HG03378 (cell line): ENCODE measurements around the gene SMIM9.
"Not testable (repeated sequence)": the region's sequence is repeated elsewhere in the genome, so short reads cannot be mapped to it uniquely, and the experiment has no call there.

ENCODE experiments used
- ATAC-seq: cut with Tn5 transposase; IDR thresholded peaks from one replicate; pipeline ENCODE4 v1.9.1; 2021; ENCODE audit warnings: mild to moderate bottlenecking, moderate library complexity; ENCODE audit not compliant: unreplicated experiment

The SMIM9 gene

GRCh38 chrX:154834562-154834961, at the start of gene SMIM9:
Gene SMIM9 (minus strand): TSS chrX:154834662. CDS start chrX:154830856, 3,806 bp downstream.
- ATAC-seq = no peak

GRCh38 chrX:154884069-154884468, 49.6 kb upstream of the SMIM9 start:
- not testable (repeated sequence) for ATAC-seq

GRCh38 chrX:154873329-154873728, 38.9 kb upstream of the SMIM9 start:
- ATAC-seq = no peak

GRCh38 chrX:154868522-154868921, 34.1 kb upstream of the SMIM9 start:
- ATAC-seq = not testable (repeated sequence)

- no peak for ATAC-seq
Measured at GRCh38 chrX:154855256-154855655, 20.8 kb upstream of the SMIM9 start.

GRCh38 chrX:154850957-154851611, 16.6 kb upstream of the SMIM9 start:
- ATAC-seq = no peak

- no peak for ATAC-seq
Measured at GRCh38 chrX:154840856-154841255, 6.4 kb upstream of the SMIM9 start.

GRCh38 chrX:154836163-154836562, 1.7 kb upstream of the SMIM9 start:
- ATAC-seq = no peak

- ATAC-seq = no peak
Measured at GRCh38 chrX:154833746-154834274, 652 bp downstream of the SMIM9 start.

GRCh38 chrX:154829926-154830442, 4.5 kb downstream of the SMIM9 start:
- no peak for ATAC-seq

GRCh38 chrX:154829134-154829533, 5.3 kb downstream of the SMIM9 start:
- ATAC-seq = no peak

GRCh38 chrX:154828016-154828408, 6.5 kb downstream of the SMIM9 start:
- peak; percentile 11 for ATAC-seq

GRCh38 chrX:154827194-154828015, 7.1 kb downstream of the SMIM9 start:
- peak; percentile 97 for ATAC-seq

- not testable (repeated sequence) for ATAC-seq
Measured at GRCh38 chrX:154825586-154825985, 8.9 kb downstream of the SMIM9 start.

- no peak for ATAC-seq
Measured at GRCh38 chrX:154824638-154825037, 9.8 kb downstream of the SMIM9 start.

GRCh38 chrX:154822029-154822428, 12.4 kb downstream of the SMIM9 start:
- ATAC-seq = no peak

GRCh38 chrX:154821523-154821922, 12.9 kb downstream of the SMIM9 start:
- ATAC-seq = no peak

GRCh38 chrX:154819771-154820341, 14.6 kb downstream of the SMIM9 start:
- ATAC-seq = peak; percentile 59

GRCh38 chrX:154818916-154819770, 15.3 kb downstream of the SMIM9 start:
- ATAC-seq = no peak

- ATAC-seq = not testable (repeated sequence)
Measured at GRCh38 chrX:154817048-154817618, 17.3 kb downstream of the SMIM9 start.
